Measurements from ENCODE around the gene C12orf43. TPM values are rescaled to one million over a fixed set of nuclear protein-coding genes. Genes with fewer than 3 reads are reported as not detected.

C12orf43 gene
- total RNA-seq, 1 donor from 2014 or later: 25.8 TPM

- TF ChIP-seq CTCF (conservative IDR thresholded peaks at IDR 0.05): no peak
- no peaks in the 10 kb centered on the region for H3K36me3 Mint-ChIP-seq (ENCODE audit: low read depth)
- H3K27ac Mint-ChIP-seq (ENCODE audit: unreplicated experiment): no peak overlapping the region
- H3K4me1 Mint-ChIP-seq: no peaks in the 10 kb centered on the region
- peaks cover 39% of the 10 kb centered on the region for H3K27me3 Mint-ChIP-seq (ENCODE audit: low read depth)
- no peaks in the 10 kb centered on the region for H3K9me3 Mint-ChIP-seq
- no peak for DNase-seq (ENCODE audit: low read depth, low spot score)
- H3K4me3 Mint-ChIP-seq: no peak overlapping the region
These were observed 20.6 kb upstream of the C12orf43 start for GRCh38 chr12:121036810-121037326.

- no peak overlapping the region for H3K4me3 Mint-ChIP-seq
- H3K27me3 Mint-ChIP-seq (ENCODE audit: low read depth): peaks cover 25% of the 10 kb centered on the region
- no peak overlapping the region for H3K27ac Mint-ChIP-seq (ENCODE audit: unreplicated experiment)
- DNase-seq (ENCODE audit: low read depth, low spot score): no peak
- H3K9me3 Mint-ChIP-seq: no peaks in the 10 kb centered on the region
- no peak for TF ChIP-seq CTCF (conservative IDR thresholded peaks at IDR 0.05)
- no peaks in the 10 kb centered on the region for H3K4me1 Mint-ChIP-seq
- H3K36me3 Mint-ChIP-seq (ENCODE audit: low read depth): no peaks in the 10 kb centered on the region
These were observed 18.5 kb upstream of the C12orf43 start for GRCh38 chr12:121034616-121035305.

- no peak for TF ChIP-seq CTCF (conservative IDR thresholded peaks at IDR 0.05)
- Mint-ChIP-seq H3K9me3 (no peaks in the 10 kb centered on the region), H3K27me3 (ENCODE audit: low read depth) (peaks cover 17% of the 10 kb centered on the region), H3K4me3 (no peak overlapping the region), H3K36me3 (ENCODE audit: low read depth) (no peaks in the 10 kb centered on the region), H3K4me1 (no peaks in the 10 kb centered on the region), H3K27ac (ENCODE audit: unreplicated experiment) (no peak overlapping the region)
- no peak for DNase-seq (ENCODE audit: low read depth, low spot score)
These were observed 17.5 kb upstream of the C12orf43 start for GRCh38 chr12:121033625-121034349.

GRCh38 chr12:121030576-121031212 is 14.4 kb upstream of the C12orf43 start:
- no peak for DNase-seq (ENCODE audit: low read depth, low spot score)
- no peaks in the 10 kb centered on the region for H3K4me1 Mint-ChIP-seq
- peaks cover 9% of the 10 kb centered on the region for H3K27me3 Mint-ChIP-seq (ENCODE audit: low read depth)
- no peak overlapping the region for H3K4me3 Mint-ChIP-seq
- no peaks in the 10 kb centered on the region for H3K9me3 Mint-ChIP-seq
- no peak for TF ChIP-seq CTCF (conservative IDR thresholded peaks at IDR 0.05)
- no peak overlapping the region for H3K27ac Mint-ChIP-seq (ENCODE audit: unreplicated experiment)
- no peaks in the 10 kb centered on the region for H3K36me3 Mint-ChIP-seq (ENCODE audit: low read depth)

- peak; percentile 24 for TF ChIP-seq CTCF (conservative IDR thresholded peaks at IDR 0.05)
These were observed 10.2 kb upstream of the C12orf43 start for GRCh38 chr12:121026274-121027045.

More at GRCh38 chr12:121026274-121027045, 10.2 kb upstream of the C12orf43 start:
- no peaks in the 10 kb centered on the region for H3K36me3 Mint-ChIP-seq (ENCODE audit: low read depth)
- H3K4me3 Mint-ChIP-seq: no peak overlapping the region
- H3K4me1 Mint-ChIP-seq: no peaks in the 10 kb centered on the region
- H3K27ac Mint-ChIP-seq (ENCODE audit: unreplicated experiment): no peak overlapping the region
- peaks cover 6% of the 10 kb centered on the region for H3K27me3 Mint-ChIP-seq (ENCODE audit: low read depth)
- no peak for DNase-seq (ENCODE audit: low read depth, low spot score)
- H3K9me3 Mint-ChIP-seq: no peaks in the 10 kb centered on the region
